Fibroblast of the aortic adventitia (primary cell): ENCODE results near the gene SPSB1. TPM values are rescaled to one million over a fixed set of nuclear protein-coding genes. Genes with fewer than 3 reads are reported as not detected.
"Not testable (repeated sequence)": the region's sequence is repeated elsewhere in the genome, so short reads cannot be mapped to it uniquely, and the experiment has no call there.

Experiments
- DNase-seq: peaks from one replicate; pipeline ENCODE4 v3.0.0-alpha.2; 2010; ENCODE audit warnings: low read depth
- H3K4me3 ChIP-seq: 2 replicates; pipeline ENCODE4 v1.5.1; 2011; ENCODE audit warnings: low read depth, mild to moderate bottlenecking, control low read depth, low read length, moderate library complexity
- CTCF ChIP-seq: IDR thresholded peaks from 2 replicates; pipeline ENCODE4 v1.5.1; 2011; ENCODE audit warnings: mild to moderate bottlenecking, low read length, control low read depth, inconsistent platforms; ENCODE audit not compliant: insufficient read depth
- total RNA-seq: library from RNA; depleted of rRNA; stranded (reverse); fragments of >200 nt; gene quantifications from 2 replicates; pipeline ENCODE4 v1.2.3, GENCODE V29; 2012; ENCODE audit warnings: low replicate concordance

Gene SPSB1
- total RNA-seq, 1 donor: 37.6 TPM

- no peak for DNase-seq
- no peak for TF ChIP-seq CTCF
- no peak overlapping the region for H3K4me3 ChIP-seq
Measured at GRCh38 chr1:9376430-9376829, 83.7 kb downstream of the SPSB1 start.

GRCh38 chr1:9376886-9377333 is 84.2 kb downstream of the SPSB1 start:
- TF ChIP-seq CTCF: peak; percentile 15
- peak; percentile 92 for DNase-seq

GRCh38 chr1:9378801-9379200 is 86.1 kb downstream of the SPSB1 start:
- no peak overlapping the region for H3K4me3 ChIP-seq
- DNase-seq: no peak

More at GRCh38 chr1:9376886-9377333, 84.2 kb downstream of the SPSB1 start:
- no peak overlapping the region for H3K4me3 ChIP-seq

GRCh38 chr1:9380711-9381110 is 88.0 kb downstream of the SPSB1 start:
- DNase-seq: no peak
- no peak overlapping the region for H3K4me3 ChIP-seq
- no peak for TF ChIP-seq CTCF

More at GRCh38 chr1:9378801-9379200, 86.1 kb downstream of the SPSB1 start:
- no peak for TF ChIP-seq CTCF

GRCh38 chr1:9382643-9383491 is 90.2 kb downstream of the SPSB1 start:
- H3K4me3 ChIP-seq: no peak overlapping the region
- TF ChIP-seq CTCF: no peak
- DNase-seq: no peak

- no peak for DNase-seq
- no peak for TF ChIP-seq CTCF
- H3K4me3 ChIP-seq: no peak overlapping the region
Measured at GRCh38 chr1:9384128-9384527, 91.4 kb downstream of the SPSB1 start.

GRCh38 chr1:9384751-9385245 is 92.1 kb downstream of the SPSB1 start:
- DNase-seq: no peak

GRCh38 chr1:9385392-9385791 is 92.7 kb downstream of the SPSB1 start:
- H3K4me3 ChIP-seq, DNase-seq: not testable (repeated sequence)

More at GRCh38 chr1:9384751-9385245, 92.1 kb downstream of the SPSB1 start:
- no peak overlapping the region for H3K4me3 ChIP-seq
- TF ChIP-seq CTCF: no peak
